Head of caudate nucleus (tissue), 42 donors: ENCODE results near the gene CAMSAP1.
"Not testable (repeated sequence)": the region's sequence is repeated elsewhere in the genome, so short reads cannot be mapped to it uniquely, and the experiment has no call there.

ENCODE experiments used
- DNase-seq, 42 donors: peaks; one replicate each; pipeline versions ENCODE4 v3.0.0 to v3.0.0-alpha.2; 2020 to 2021; ENCODE audit warnings: mixed read lengths in 7 of 42
- intact Hi-C: fragments of 100-400 bp; cut with DNase I; formaldehyde crosslinking; loops from one replicate; pipeline ENCODE4 v1.15.0; 2022

CAMSAP1 gene, protein sequence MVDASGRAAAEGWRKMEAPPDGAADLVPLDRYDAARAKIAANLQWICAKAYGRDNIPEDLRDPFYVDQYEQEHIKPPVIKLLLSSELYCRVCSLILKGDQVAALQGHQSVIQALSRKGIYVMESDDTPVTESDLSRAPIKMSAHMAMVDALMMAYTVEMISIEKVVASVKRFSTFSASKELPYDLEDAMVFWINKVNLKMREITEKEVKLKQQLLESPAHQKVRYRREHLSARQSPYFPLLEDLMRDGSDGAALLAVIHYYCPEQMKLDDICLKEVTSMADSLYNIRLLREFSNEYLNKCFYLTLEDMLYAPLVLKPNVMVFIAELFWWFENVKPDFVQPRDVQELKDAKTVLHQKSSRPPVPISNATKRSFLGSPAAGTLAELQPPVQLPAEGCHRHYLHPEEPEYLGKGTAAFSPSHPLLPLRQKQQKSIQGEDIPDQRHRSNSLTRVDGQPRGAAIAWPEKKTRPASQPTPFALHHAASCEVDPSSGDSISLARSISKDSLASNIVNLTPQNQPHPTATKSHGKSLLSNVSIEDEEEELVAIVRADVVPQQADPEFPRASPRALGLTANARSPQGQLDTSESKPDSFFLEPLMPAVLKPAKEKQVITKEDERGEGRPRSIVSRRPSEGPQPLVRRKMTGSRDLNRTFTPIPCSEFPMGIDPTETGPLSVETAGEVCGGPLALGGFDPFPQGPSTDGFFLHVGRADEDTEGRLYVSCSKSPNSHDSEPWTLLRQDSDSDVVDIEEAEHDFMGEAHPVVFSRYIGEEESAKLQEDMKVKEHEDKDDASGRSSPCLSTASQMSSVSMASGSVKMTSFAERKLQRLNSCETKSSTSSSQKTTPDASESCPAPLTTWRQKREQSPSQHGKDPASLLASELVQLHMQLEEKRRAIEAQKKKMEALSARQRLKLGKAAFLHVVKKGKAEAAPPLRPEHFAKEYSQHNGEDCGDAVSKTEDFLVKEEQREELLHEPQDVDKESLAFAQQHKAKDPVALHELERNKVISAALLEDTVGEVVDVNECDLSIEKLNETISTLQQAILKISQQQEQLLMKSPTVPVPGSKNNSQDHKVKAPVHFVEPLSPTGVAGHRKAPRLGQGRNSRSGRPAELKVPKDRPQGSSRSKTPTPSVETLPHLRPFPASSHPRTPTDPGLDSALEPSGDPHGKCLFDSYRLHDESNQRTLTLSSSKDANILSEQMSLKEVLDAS (N-terminal part only)

DNA sequence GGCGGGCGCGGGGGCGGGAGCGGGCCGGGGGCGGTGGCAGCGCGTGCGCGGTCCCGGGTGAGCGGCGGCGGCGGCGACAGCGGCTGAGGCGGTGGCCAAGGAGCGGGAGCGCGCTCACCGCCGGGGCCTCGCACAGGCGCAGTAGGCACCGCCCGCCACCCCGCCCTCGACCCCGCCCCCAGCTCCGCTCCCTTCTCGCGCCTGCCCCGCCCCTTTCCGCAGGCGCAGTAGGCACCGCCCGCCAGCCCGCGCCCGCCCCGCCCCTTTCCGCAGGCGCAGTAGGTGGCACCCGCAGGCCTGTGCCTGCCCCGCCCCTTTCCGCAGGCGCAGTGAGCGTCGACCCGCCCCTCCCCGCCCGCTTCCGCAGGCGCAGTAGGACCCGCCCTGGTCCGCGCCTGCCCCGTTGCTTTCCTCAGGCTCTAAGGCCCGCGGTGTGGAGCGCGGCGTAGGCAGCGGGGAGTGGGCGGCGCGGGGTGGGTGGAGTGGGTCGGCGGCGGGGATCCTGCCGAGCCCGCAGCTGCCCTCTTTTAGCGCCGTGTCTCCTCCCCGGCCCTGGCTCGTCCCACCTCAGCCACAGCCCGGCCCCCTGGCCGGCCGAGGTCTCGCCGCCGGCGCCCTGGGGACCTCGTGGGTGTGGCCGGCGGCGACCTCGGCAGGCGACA lies at the start of gene CAMSAP1:
TSS of gene CAMSAP1 (minus strand) at position 116 of the 662 bp plus-strand sequence. CDS start 387 bp downstream, outside the sequence.
- intact Hi-C loops: loop anchor here (2.0 kb wide), 1 partner anchor 43 kb away; no protein-coding TSS in a partner anchor
- peak; percentile 55 to 95 (median 86) for DNase-seq

GRCh38 chr9:135956802-135957174 lies 49.4 kb upstream of the CAMSAP1 start:
- DNase-seq: no peak
- intact Hi-C loops: loop anchor here (2.0 kb wide), 1 partner anchor 44 kb away; no protein-coding TSS in a partner anchor

DNA sequence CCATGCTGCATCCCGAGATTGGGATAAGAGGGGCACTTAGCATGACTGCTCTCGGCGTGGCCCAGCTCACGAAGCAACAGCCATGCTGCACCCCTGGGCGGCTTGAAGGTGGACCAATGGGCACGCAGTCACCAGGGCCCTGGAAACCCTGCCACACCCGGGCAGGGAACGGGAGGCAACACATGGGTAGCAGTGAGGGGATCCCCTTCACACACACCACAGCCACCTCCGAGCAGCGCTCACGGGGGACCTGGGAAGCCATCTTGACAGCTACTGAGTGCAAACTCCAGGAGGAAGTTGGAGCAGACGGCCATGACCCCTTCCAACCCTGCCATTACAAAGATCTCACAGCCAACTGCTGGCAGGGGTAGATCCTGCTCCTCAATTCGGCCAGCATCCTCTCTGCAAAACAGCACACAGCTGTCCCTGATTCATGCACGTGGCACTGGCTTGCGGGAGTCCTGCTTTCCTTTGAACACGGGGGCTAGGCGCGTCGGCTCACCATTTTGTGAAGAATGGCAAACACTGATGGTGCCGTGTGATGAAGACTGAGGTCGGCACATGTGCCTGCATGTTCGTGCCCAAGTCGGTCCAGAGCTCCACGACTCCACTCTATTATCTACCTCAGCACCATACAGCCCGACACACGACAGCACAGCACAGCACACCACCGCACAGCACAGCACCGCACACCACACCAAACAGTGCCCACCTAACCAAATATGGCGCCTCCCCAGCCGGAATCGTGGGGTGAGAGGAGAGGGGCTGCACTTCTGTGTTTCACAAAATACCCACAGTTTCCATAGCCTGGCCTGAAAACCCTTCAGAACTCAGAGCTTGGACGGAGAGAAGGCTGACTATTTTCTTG lies 48.8 kb upstream of the CAMSAP1 start:
- intact Hi-C loops: loop anchor here (2.0 kb wide), 1 partner anchor 43 kb away; no protein-coding TSS in a partner anchor
- no peak for DNase-seq

GRCh38 chr9:135952664-135953206 lies 45.4 kb upstream of the CAMSAP1 start:
- intact Hi-C loops: no loop called here
- peak in 19 of 42 donors; percentile 14 to 83 (median 46) for DNase-seq

GRCh38 chr9:135951889-135952663 lies 44.7 kb upstream of the CAMSAP1 start:
- intact Hi-C loops: no loop called here
- no peak for DNase-seq

- DNase-seq, intact Hi-C loops: not testable (repeated sequence)
These were observed 44.0 kb upstream of the CAMSAP1 start for GRCh38 chr9:135951310-135951709.

DNA sequence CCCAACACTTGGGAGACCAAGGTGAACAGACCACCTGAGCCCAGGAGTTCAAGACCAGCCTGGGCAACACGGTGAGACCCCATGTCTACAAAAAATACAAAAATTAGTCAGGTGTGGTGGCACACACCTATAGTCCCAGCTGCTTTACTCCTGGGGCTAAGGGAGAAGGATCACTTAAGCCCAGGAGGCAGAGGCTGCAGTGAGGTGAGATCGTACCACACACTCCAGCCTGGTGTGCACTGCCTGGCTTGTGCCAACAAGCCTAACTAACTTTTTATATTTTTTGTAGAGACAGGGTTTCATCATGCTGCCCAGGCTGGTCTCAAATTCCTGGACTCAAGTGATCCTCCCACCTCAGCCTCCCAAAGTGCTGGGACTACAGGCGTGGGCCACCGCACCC lies 43.5 kb upstream of the CAMSAP1 start:
- intact Hi-C loops, DNase-seq: not testable (repeated sequence)

DNA sequence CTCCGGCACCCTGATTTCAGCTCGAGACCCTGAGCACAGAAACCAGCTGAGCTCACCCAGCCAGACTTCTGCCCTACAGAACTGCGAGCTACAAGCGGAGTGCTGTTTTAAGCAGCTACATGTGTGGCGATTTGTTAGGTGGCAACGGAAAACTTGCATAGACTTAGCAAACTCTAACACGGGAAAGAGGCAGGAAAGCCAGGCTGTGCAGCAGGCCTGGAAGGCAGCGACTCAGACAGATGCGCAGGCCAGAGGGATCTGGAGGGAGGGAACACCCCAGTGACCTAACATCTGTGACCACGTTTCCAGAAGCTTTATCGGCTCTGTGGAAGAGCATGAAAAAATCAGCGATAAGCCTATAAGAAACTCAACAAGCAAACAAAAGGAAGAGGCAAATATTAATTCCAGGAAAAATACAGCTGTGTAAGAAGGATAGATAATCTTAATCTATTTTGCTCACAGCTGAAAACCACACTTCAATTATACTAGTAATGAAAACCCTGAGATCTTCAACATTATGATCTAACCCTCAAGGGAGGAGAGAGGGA lies 42.9 kb upstream of the CAMSAP1 start:
- DNase-seq: no peak
- intact Hi-C loops: no loop called here

GRCh38 chr9:135949501-135950134 lies 42.3 kb upstream of the CAMSAP1 start:
- intact Hi-C loops: no loop called here
- no peak for DNase-seq

DNA sequence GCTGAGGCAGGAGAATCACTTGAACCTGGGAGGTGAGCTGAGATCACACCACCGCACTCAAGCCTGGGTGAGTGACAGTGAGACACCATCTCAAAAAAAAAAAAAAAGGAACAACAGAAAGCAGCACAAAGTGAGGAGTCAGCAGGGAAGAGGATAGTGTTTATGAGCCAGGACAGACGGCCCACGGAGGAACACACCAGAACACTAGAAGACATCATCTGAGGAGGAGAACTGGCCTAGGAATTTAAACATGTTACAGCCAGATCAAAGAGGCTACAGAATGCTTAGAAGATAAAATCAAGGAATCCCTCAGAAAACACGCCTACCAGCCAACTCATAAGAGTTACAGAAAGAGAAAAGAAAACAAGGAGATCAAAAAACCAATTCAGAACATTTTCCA lies 41.6 kb upstream of the CAMSAP1 start:
- intact Hi-C loops: no loop called here
- no peak for DNase-seq

DNA sequence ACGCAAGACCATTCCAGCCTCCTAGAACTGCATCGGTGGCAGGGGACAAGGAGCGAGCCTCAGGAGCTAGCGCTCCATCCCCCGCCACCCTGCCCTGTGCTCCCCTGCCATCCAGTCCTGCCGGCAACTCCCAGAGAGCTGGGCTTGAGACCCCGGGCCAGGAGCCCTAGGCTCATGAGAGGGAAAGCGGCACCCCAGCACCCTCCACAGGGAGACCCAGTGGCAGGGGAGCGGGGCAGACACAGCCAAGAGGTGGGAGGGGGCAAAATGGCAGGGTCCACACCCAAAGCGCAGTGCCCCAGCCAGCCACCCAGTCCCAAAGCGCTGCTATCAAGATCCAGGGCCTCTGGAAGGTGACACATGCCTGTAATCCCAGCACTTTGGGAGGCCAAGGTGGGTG lies 41.1 kb upstream of the CAMSAP1 start:
- intact Hi-C loops: no loop called here
- DNase-seq: no peak

GRCh38 chr9:135947582-135947981 lies 40.2 kb upstream of the CAMSAP1 start:
- intact Hi-C loops: no loop called here
- DNase-seq: no peak

GRCh38 chr9:135947105-135947504 lies 39.8 kb upstream of the CAMSAP1 start:
- DNase-seq, intact Hi-C loops: not testable (repeated sequence)

- no peak for DNase-seq
These were observed 39.1 kb upstream of the CAMSAP1 start for GRCh38 chr9:135946392-135946994.

DNA sequence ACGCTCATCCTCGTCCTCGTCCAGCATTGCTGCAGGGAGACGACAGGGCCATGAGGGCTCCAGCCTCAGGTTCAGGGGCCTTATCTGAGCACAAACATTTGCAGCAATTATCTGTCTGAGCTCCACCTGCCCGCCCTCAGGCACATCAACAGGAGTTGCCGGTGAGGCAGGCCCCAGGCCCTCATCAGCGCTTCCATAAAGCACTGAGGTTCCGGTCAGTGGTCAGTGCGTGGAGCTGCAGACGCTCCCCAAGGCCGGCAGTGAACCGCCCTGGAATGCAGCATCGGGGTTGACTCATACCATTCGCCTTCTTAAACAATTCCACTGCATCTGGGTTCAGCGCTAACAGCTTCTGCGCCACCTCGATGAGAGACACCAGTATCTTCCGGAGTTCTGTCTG lies 38.6 kb upstream of the CAMSAP1 start:
- intact Hi-C loops: no loop called here

More at GRCh38 chr9:135946392-135946994, 39.1 kb upstream of the CAMSAP1 start:
- intact Hi-C loops: no loop called here

More for the DNA sequence above, 38.6 kb upstream of the CAMSAP1 start:
- DNase-seq: no peak
